Metanephros (tissue), 2 donors: ENCODE results near the gene GNL2. TPM values are rescaled to one million over a fixed set of nuclear protein-coding genes. Genes with fewer than 3 reads are reported as not detected.

Experiments used
- small RNA-seq: library from RNA; depleted of rRNA; stranded (forward); fragments of <200 nt; gene quantifications from one replicate; pipeline ENCODE3, GENCODE V24; 2014; ENCODE audit warnings: low replicate concordance
- total RNA-seq: library from RNA; depleted of rRNA; stranded (reverse); fragments of >200 nt; gene quantifications from one replicate; pipeline ENCODE4 v1.2.3, GENCODE V29; 2014

The GNL2 gene
- 62.0 TPM for total RNA-seq

DNA sequence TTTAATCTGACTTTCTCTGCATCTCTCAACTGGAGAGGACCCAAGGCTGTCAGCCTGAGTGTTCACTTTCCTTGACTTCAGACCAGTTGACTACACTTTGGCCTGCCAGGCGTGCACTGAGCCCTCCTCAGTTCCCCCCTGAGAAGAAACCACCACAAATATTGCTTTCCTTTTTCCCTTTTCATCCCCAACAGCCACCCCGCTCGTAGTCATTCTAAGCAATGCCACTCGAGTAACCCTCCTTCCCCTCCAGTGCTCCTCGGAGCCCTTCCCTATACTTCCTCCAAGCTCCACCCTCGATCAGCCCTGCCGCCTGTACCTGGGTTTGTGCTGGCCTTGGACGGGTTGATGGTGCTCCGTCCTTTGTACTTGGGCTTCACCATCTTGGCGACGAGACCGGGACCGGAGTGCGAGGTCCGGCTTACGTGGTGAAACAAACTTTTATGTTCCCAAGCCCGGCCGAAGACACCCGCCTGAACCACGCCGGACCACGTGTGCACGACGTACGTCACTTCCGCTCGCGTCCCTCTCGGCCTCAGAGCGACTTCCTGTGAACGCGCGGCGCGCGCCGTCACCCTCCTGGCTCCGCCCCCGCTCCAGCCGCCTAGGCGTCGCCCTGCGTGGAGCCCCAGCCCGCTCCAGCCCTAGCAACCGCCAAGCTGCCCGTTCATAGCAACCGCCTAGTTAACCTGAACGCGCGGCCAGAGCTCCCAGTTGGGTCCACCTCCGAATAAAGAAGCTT is at the start of gene GNL2:
Gene GNL2 (minus strand): TSS at position 498 of the 742 bp plus-strand sequence. CDS start 115 bp downstream, at position 383.

DNA sequence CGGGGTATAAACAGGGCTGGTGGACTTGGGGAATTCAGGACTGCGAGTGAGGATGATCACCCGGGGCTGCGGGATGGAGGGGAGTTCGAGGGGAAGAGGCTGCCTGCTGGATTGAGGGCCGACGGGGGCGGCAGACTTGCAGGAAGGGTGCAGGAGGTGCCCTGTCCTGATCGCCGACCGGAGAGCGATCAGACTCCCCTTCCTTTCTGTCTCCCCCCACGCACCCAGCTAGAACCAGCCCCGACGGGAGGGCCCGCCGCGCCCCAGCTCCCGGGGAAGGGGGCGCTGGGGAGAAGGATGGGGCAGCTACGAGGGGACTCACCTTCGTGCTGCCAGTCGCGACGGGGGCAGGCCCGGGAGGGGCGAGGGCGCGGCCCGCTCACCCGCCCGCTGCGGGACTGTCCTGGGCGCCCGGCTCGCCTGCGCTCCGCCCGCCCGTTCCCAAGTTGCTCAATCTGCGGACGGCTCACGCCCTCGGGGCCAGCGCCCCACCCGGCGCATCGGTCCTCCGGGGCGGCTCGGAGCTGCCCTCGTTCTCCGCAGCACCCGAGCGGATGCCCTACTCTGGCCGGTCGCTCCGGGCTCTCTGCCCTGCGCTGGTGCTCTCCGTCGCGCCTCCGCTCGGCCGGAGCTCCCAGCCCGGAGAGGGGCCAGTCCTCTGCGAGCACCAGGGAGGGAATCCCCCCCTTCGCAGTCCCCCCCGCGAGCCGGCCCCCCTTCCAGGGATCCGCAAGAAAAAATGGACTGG is 38.7 kb upstream of the GNL2 start, which contains the start of gene RSPO1:
Gene RSPO1 (minus strand): TSS at position 649 of the 748 bp plus-strand sequence. CDS start 5,231 bp downstream, outside the sequence.

DNA sequence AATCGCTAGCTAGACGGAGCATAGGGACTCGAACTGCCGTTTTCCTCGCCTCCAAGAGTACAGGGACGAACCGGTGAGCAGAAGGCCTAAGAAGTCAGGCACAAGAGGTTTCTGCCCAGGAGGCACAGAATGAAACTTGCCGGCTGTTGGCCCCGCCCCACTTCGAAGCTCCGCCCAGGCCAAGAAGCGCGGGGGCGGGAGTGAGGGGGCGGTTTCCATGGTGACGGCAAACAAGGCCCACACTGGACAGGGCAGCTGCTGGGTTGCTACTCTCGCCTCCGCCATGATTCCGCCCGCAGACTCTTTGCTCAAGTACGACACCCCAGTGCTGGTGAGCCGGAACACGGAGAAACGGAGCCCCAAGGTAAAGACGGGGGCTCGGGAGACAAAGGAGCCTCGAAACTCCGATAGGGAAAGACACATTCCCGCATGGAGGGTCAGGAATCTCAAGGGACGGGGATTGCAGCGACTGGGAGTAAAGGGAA is 39.0 kb downstream of the GNL2 start, which contains the start of gene DNALI1:
Gene DNALI1 (plus strand): TSS at position 229 of the 485 bp plus-strand sequence. CDS start 55 bp downstream, at position 284.

GRCh38 chr1:37553927-37554808 is 41.6 kb downstream of the GNL2 start, which contains the start of gene SNIP1:
Gene SNIP1 (minus strand): TSS chr1:37554293. CDS start chr1:37554229, 64 bp downstream.

Small RNA genes within 50 kb of the gene (small RNA-seq; reads per million reads assigned to genes)
- not detected for gene AL034379.1

Other genes with a start within 250 kb of the GNL2 start
- gene ZC3H12A, start 121.4 kb downstream of the GNL2 start, total RNA-seq = 10.4 TPM
- gene MEAF6, start 81.2 kb downstream of the GNL2 start, total RNA-seq = 56.1 TPM
- 15.4 TPM for gene SNIP1, start 41.6 kb downstream of the GNL2 start, total RNA-seq
- gene DNALI1, start 39.0 kb downstream of the GNL2 start, total RNA-seq = 10.7 TPM
- gene RSPO1, start 39.0 kb upstream of the GNL2 start, total RNA-seq = 2.2 TPM
- gene CDCA8, start 96.6 kb upstream of the GNL2 start, total RNA-seq = 5.4 TPM
- 0.12 TPM for gene EPHA10, start 169.2 kb upstream of the GNL2 start, total RNA-seq
- 5.8 TPM for gene MANEAL, start 197.9 kb upstream of the GNL2 start, total RNA-seq
- 17.0 TPM for gene C1orf122, start 211.9 kb upstream of the GNL2 start, total RNA-seq
- gene YRDC, start 212.3 kb upstream of the GNL2 start, total RNA-seq = 10.0 TPM